ENCODE data around the gene PDE4B. TPM values are rescaled to one million over a fixed set of nuclear protein-coding genes. Genes with fewer than 3 reads are reported as not detected.

The PDE4B gene
- 8.8 and 23.8 TPM in 2 replicates for total RNA-seq

DNA sequence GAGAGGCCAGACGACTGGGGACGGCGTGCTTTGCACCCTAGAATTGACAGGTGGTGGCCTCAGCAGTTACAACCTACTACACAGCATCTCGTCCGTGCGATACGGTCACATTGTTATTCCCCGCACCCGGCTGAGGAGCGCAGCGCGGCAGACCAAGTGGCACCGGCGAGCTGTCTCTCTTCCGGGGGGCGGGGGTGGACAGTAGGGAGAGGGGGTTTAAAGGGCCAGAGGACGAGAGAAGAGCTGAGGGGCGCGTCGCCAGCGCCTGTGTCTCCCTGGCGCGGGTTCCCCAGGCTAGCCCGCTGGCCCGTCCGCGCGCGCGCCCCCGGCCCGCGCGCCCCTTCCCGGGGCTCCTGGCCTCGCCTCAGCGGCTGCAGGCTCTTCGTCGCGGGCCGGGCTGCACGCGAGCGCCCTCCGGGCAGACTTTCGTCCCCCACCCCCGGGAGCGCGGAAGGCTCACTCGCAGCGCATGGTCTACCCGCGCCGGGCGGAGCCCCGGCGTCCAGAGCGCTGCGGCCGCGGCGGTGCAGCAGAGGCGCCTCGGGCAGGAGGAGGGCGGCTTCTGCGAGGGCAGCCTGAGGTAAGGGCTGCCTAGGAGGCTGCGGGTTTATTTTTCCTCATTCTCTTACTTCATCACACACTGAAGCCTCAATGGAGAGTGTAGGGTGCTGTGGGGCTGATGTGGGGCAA lies at the start of gene PDE4B:
TSS of gene PDE4B (plus strand) at position 227 of the 690 bp plus-strand sequence.

